Vagina (tissue), 2 donors: ENCODE results near the gene BDP1. TPM values are rescaled to one million over a fixed set of nuclear protein-coding genes. Genes with fewer than 3 reads are reported as not detected.
"Not testable (repeated sequence)": the region's sequence is repeated elsewhere in the genome, so short reads cannot be mapped to it uniquely, and the experiment has no call there.

ENCODE experiments used
- DNase-seq, 2 donors: peaks; one replicate each; pipeline ENCODE4 v3.0.0-alpha.2; 2017; ENCODE audit errors: extremely low spot score in 2 of 2
- H3K27ac ChIP-seq: fragments of 200-600 bp; sonication (generic); one replicate; pipeline ENCODE4 v1.5.1; 2019
- H3K27me3 ChIP-seq: fragments of 200-600 bp; sonication (generic); one replicate; pipeline ENCODE4 v1.5.1; 2019
- H3K36me3 ChIP-seq, 2 donors: fragments of 200-600 bp; sonication (generic); one replicate each; pipeline ENCODE4 v1.5.1; 2017 to 2019
- H3K4me1 ChIP-seq: fragments of 200-600 bp; sonication (generic); one replicate; pipeline ENCODE4 v1.5.1; 2019
- H3K4me3 ChIP-seq, 2 donors: fragments of 200-600 bp; sonication (generic); 1 replicate in 1 of 2; 2 replicates in 1 of 2; pipeline ENCODE4 v1.5.1; 2016 to 2019
- H3K9me3 ChIP-seq: fragments of 200-600 bp; sonication (generic); one replicate; pipeline ENCODE4 v1.5.1; 2019
- POLR2A ChIP-seq, 2 donors: fragments of 450-650 bp; IDR thresholded peaks; one replicate each; pipeline ENCODE4 v1.6.1; 2017; ENCODE audit warnings: antibody characterized with exemption in 2 of 2, mild to moderate bottlenecking in 2 of 2, moderate library complexity in 2 of 2
- POLR2AphosphoS5 ChIP-seq, 2 donors: sonication (generic); formaldehyde crosslinking; IDR thresholded peaks; one replicate each; pipeline ENCODE4 v1.9.0; 2017; ENCODE audit warnings: antibody characterized with exemption in 2 of 2, mild to moderate bottlenecking in 2 of 2, low read depth in 1 of 2; ENCODE audit not compliant: insufficient read depth in 1 of 2
- intact Hi-C: fragments of 100-400 bp; cut with DNase I; formaldehyde crosslinking; loops from one replicate; pipeline ENCODE4 v1.15.1; 2023
- total RNA-seq: library from RNA; depleted of rRNA; stranded (reverse); fragments of >200 nt; gene quantifications from one replicate; pipeline ENCODE4 v1.2.3, GENCODE V29; 2016
- TF ChIP-seq, protein P1 (sequence below), 3 experiments: fragments of 450-650 bp in 2 of 3; fragments of 200-600 bp in 1 of 3; sonication (generic) in 1 of 3; IDR thresholded peaks; one replicate each; pipeline ENCODE4 v1.5.1; 2017 to 2019; ENCODE audit warnings: antibody characterized with exemption in 3 of 3, mild to moderate bottlenecking in 2 of 3, moderate library complexity in 2 of 3

BDP1 gene, protein sequence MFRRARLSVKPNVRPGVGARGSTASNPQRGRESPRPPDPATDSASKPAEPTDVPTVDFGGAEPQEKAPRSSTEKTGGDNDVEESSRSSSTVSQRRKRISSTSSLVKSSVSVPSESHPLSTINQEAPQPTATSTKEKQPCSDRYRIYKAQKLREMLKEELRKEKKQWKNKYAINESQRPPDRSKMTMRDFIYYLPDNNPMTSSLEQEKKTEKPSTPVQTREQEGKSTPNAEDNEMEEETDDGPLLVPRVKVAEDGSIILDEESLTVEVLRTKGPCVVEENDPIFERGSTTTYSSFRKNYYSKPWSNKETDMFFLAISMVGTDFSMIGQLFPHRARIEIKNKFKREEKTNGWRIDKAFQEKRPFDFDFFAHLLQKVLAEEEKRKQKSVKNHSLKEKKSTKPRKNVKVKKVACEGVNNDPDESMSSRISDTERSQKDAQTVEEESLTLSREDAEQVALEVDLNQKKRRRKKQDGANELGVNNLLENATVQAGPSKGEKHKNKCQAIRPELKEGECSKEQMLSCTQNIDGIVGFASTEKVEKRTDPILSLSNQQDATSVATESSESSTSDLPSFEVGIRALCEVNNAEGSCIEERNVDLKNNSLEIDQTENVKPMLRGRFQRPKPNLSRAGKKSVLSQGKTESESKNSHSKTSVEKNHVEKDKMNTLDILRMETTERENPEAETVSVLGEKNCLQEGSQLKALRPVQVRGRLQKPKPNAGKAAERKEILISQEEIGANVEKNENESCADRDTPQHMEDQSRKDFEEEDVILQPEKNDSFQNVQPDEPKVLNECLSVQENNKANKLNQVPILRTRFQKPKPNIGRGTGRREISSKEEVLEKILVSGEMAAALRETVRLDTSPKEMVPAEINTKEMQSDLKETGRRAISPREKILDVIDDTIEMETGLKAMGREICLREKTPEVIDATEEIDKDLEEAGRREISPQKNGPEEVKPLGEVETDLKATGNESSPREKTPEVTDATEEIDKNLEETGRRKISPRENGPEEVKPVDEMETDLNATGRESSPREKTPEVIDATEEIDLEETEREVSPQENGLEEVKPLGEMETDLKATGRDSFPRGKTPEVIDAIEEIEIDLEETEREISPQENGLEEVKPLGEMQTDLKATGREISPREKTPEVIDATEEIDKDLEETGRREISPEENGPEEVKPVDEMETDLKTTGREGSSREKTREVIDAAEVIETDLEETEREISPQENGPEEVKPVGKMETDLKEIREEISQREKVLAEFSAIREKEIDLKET (N-terminal part only)
- 35.4 TPM for total RNA-seq

DNA sequence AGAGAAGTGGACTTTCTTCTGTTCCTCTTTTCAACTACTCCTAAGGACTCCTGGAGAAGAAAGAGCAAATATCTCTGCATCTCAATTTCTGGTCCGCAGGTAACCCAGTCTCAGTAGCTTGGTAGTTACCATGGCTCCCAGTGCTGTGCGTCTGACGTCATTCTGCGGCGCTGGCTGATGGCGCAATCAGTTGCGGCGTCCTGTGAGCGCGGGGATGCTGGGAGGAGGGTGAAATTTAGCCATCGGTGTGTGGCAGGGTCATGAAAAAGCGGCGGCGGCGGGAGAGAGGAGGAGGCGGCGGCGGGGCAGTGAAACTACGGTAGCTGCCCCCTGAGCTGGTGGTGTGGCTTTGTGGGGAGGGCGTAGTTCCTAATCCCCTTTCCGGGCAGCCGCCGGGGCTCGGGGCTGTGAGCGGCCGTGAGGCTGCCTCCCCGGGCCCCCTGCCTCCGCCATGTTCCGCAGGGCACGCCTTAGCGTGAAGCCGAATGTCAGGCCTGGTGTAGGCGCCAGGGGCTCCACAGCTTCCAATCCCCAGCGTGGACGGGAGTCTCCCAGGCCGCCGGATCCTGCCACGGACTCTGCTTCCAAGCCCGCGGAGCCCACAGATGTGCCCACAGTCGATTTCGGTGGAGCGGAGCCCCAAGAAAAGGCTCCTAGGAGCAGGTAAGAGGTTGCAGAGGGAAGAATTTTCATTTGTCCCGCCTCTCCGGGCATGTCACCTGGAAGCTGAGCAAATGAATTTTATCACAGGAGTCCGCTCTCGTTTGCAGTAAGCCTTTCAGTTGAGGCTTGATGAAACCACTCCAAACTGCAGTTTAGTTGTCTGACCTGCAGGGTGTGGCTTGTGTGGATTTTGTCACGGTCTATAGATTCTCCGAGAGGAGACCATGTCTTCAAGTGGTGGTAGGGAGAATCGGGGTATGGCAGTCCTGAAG, at the start of gene BDP1:
TSS of gene BDP1 (plus strand) at position 225 of the 935 bp plus-strand sequence. CDS start at position 452, 227 bp downstream.
- Histone ChIP-seq H3K27me3 (no peaks in the 10 kb centered on the region), H3K36me3 (peaks cover 0 to 20% of the 10 kb centered on the region in 2 donors), H3K4me1 (peaks cover 23% of the 10 kb centered on the region), H3K27ac (peak within 1 kb of the TSS; percentile 93), H3K9me3 (no peaks in the 10 kb centered on the region), H3K4me3 (peak within 1 kb of the TSS; percentile 61 to 98)
- intact Hi-C loops, result no loop called here
- TF ChIP-seq, protein P1, sequence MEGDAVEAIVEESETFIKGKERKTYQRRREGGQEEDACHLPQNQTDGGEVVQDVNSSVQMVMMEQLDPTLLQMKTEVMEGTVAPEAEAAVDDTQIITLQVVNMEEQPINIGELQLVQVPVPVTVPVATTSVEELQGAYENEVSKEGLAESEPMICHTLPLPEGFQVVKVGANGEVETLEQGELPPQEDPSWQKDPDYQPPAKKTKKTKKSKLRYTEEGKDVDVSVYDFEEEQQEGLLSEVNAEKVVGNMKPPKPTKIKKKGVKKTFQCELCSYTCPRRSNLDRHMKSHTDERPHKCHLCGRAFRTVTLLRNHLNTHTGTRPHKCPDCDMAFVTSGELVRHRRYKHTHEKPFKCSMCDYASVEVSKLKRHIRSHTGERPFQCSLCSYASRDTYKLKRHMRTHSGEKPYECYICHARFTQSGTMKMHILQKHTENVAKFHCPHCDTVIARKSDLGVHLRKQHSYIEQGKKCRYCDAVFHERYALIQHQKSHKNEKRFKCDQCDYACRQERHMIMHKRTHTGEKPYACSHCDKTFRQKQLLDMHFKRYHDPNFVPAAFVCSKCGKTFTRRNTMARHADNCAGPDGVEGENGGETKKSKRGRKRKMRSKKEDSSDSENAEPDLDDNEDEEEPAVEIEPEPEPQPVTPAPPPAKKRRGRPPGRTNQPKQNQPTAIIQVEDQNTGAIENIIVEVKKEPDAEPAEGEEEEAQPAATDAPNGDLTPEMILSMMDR (IDR thresholded peaks at IDR 0.05), result no peak
- TF ChIP-seq POLR2A (IDR thresholded peaks at IDR 0.05) (peak in 1 of 2 donors; percentile 38), POLR2AphosphoS5 (IDR thresholded peaks at IDR 0.05; ENCODE audit: insufficient read depth in 1 of 2, low read depth in 1 of 2) (peak; percentile 88 to 91)
- DNase-seq, result peak in 1 of 2 donors; percentile 94

DNA sequence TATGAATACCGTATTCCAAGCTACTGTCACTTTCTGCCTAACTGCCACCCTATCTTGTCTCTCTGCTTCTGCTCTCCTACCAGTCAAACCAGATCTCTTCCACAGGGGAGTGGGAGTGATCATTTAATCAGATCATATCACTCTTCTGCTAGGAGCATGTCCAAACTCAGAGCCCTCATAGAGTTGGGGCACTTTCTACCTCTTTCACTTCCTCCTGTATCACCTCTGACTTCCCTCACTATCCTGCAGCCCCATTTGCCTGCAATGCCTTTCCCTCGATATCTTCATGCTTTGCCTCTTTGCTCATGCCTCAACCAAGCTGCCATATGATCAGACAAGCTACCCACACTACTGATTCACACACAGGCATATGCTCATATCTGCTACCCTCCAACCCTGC, 45.4 kb upstream of the BDP1 start:
- H3K27ac ChIP-seq, H3K9me3 ChIP-seq, H3K4me1 ChIP-seq, H3K4me3 ChIP-seq, intact Hi-C loops, H3K27me3 ChIP-seq, H3K36me3 ChIP-seq, DNase-seq: not testable (repeated sequence)

DNA sequence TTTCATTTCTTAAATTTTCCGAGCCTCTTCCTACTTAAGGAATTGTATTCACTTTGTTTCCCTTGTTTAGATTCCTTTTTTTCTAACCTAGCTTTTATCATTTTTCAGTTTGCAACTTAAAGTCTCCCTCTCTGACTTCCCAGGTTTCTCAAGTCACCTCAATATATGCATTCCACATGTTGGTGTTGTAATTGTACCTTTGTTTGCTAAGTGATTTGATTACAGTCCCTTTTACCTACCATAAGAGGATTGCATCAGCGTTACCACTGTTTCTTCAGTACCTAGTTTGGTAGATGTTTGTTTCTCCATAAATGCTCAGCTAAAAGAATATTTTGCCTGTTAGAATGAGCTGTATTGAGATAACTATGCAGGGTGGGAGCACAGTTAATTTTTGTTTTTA, 39.8 kb upstream of the BDP1 start:
- H3K9me3 ChIP-seq, intact Hi-C loops, H3K4me1 ChIP-seq, H3K27ac ChIP-seq, H3K4me3 ChIP-seq, H3K36me3 ChIP-seq, DNase-seq, H3K27me3 ChIP-seq: not testable (repeated sequence)

DNA sequence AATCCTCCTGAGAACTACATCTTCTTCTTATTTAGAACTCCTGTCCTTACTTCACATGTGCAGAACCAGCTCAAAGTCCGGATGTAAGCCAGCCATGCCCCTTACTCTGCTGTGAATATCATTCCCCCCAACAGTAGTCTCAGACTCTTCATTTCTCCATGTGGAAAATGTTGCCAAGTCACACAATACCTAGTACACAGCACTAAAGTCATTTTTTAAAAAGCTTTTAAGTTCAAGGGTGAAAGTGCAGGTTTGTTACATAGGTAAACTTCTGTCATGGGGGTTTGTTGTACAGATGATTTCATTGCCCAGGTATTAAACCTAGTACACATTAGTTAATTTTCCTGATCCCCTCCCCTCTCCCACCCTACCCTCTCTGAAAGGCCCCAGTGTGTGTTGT, 37.4 kb upstream of the BDP1 start:
- DNase-seq, H3K9me3 ChIP-seq, H3K27me3 ChIP-seq, H3K4me1 ChIP-seq, H3K4me3 ChIP-seq, H3K36me3 ChIP-seq, intact Hi-C loops, H3K27ac ChIP-seq: not testable (repeated sequence)

DNA sequence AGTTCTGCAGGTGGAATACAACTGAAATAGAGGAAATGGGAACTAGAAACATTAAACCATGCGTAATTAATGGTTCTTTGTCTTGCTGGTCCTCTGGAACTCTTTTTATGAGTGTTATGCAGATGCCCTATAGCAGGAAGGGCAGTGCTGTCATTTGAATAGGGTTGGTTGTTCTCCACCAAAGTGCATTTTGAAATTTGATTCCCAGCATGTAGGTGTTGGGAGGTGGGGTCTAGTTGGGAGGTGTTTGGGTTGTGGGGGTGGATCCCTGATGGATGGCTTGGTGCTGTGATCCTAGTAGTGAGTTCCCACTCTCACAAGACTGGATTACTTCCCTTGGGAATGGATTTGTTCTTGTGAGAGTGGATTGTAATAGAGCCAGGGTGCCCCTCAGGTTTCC, 34.2 kb upstream of the BDP1 start:
- DNase-seq, H3K27me3 ChIP-seq, H3K27ac ChIP-seq, H3K36me3 ChIP-seq, H3K4me1 ChIP-seq, H3K9me3 ChIP-seq, H3K4me3 ChIP-seq, intact Hi-C loops: not testable (repeated sequence)

DNA sequence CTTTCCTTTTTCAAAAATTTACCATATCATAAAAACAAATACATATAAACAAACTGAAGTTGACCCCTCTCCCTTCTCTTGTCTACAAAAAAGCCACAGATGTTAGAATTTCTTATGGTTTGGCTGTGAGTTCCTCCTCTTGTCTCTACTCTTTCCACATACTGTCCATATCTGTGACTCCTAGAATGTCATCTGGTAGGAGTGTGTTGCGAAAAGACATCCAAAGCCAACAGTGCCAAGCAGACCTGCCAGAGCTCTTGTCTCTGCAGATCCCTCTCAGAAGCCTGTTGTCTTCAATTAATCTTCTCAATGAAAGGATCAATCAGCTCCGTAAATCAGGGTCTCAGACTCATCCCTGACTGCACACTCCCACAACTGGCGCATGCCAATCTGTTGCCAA, 31.6 kb upstream of the BDP1 start:
- H3K9me3 ChIP-seq, H3K4me1 ChIP-seq, H3K36me3 ChIP-seq, H3K4me3 ChIP-seq, H3K27ac ChIP-seq, DNase-seq, H3K27me3 ChIP-seq, intact Hi-C loops: not testable (repeated sequence)

DNA sequence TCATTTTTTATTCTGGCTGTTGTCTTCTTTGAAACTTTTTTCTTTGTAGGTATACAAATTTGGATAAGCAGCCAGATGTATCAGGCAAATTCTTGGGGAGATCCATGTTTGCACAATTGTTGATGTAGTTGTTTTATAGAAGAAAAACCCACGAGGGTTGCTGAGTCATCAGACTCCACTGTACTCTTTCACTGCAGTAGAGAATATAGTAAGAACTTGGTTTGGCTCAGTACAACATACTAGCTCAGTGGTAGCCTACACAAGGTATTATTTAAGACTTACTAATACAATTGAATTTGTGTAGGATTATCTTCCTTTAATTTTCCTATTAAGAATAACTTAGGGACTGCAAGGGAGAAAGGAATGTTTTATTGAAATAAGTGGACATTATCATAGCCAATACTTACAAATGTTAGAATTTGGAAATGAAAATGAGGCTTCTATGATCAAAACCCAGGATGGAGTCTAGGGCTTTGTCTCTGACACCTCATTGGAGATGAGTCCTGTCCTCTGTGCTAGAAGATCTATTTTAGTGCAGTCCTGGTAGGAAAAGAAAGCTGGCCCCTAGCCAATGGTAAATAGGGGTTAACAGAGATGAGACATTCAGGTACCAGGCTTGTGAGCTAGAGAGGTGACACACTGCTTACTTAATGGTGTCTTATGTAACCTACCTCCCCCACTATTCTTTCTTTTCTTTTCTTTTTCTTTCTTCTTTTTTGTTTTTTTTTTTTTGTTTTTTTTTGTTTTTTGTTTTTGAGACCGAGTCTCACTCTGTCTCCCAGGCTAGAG, 28.6 kb upstream of the BDP1 start:
- DNase-seq, H3K27me3 ChIP-seq, H3K9me3 ChIP-seq, H3K36me3 ChIP-seq, H3K4me1 ChIP-seq, H3K4me3 ChIP-seq, intact Hi-C loops, H3K27ac ChIP-seq: not testable (repeated sequence)

DNA sequence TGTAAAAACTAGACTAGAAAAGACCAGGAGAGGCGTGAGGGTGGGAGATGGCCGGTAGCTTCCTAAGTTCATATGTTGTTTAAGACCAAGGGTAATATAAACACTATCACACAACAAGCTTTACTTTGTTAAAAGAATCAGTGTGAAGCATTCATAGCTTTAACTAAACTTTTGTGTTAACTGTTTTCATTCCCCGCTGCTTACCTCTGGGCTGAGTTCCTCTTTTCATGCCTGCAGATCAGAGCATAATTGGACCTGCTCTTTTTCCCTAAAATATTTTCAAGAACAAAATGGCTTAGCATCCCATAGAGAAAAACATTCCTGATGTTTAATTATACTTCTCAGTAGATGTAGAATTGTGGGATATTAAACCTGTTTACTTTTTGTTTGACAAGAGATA, 23.0 kb upstream of the BDP1 start:
- H3K4me3 ChIP-seq, H3K9me3 ChIP-seq, H3K27me3 ChIP-seq, intact Hi-C loops, H3K27ac ChIP-seq, H3K4me1 ChIP-seq, H3K36me3 ChIP-seq, DNase-seq: not testable (repeated sequence)

DNA sequence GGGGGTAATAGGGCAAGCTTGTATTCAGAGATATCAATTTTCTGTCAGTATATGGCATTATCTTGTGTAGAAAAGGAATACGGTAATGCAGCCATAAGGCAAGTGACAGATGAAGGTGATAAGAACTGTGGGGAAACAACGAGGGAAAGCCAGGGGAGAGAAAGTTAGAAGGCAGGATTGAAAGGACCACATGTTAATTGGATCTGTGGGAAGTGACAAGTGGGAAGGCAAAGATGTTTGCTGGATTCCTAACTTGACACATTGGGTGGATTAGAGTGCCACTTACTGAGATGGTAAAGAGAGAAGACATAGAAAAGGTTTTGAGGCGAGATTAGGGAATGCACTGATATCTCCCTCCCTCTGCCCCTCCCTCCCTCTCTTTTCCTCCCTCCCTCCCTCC, 20.6 kb upstream of the BDP1 start:
- not testable (repeated sequence) for H3K36me3 ChIP-seq, H3K4me1 ChIP-seq

DNA sequence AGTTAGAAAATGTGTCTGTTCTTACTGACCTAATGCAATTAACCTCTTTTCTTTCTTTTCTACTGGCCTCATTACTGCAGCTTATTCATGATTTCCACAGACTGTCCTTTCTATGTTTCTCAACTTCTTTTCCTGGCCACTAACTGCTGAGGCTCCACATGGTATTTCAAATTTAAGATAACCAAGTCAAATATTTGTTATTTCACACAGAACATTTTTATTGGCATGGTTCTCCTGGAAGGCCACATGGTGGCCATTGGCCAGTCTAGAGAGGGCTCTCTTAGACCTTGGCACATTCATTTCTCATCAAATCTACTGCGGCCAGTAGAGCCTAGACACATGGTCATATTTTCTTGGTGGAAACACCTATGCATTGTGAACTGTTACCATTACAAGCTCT, 13.9 kb upstream of the BDP1 start:
- intact Hi-C loops, result not testable (repeated sequence)

More for the DNA sequence above, 20.6 kb upstream of the BDP1 start:
- H3K27ac ChIP-seq, DNase-seq, H3K9me3 ChIP-seq, H3K4me3 ChIP-seq, H3K27me3 ChIP-seq, intact Hi-C loops: not testable (repeated sequence)

More for the DNA sequence above, 13.9 kb upstream of the BDP1 start:
- H3K4me1 ChIP-seq, H3K9me3 ChIP-seq, H3K27me3 ChIP-seq, H3K4me3 ChIP-seq, DNase-seq, H3K36me3 ChIP-seq, H3K27ac ChIP-seq: not testable (repeated sequence)
